HL-60 (cell line): ENCODE results near the gene RPIA.

Experiments
- CTCF ChIP-seq: IDR thresholded peaks from one replicate; pipeline ENCODE4 v1.5.1; 2011; ENCODE audit warnings: low read length, control low read depth, inconsistent platforms; ENCODE audit not compliant: insufficient read depth
- GABPA ChIP-seq: IDR thresholded peaks from 2 replicates; pipeline ENCODE4 v1.6.1; 2012; ENCODE audit warnings: low read depth
- POLR2AphosphoS5 ChIP-seq: IDR thresholded peaks from 2 replicates; pipeline ENCODE4 v1.6.1; 2012; ENCODE audit warnings: low read depth
- REST ChIP-seq: IDR thresholded peaks from 2 replicates; pipeline ENCODE4 v1.6.1; 2012; ENCODE audit warnings: low read depth; ENCODE audit not compliant: insufficient replicate concordance

- TF ChIP-seq CTCF (no peak), POLR2AphosphoS5 (no peak), REST (no peak), GABPA (no peak)
Measured at GRCh38 chr2:88709181-88709631, 17.7 kb downstream of the RPIA start.
